Measurements from ENCODE around the gene LHX3.

The LHX3 gene

DNA sequence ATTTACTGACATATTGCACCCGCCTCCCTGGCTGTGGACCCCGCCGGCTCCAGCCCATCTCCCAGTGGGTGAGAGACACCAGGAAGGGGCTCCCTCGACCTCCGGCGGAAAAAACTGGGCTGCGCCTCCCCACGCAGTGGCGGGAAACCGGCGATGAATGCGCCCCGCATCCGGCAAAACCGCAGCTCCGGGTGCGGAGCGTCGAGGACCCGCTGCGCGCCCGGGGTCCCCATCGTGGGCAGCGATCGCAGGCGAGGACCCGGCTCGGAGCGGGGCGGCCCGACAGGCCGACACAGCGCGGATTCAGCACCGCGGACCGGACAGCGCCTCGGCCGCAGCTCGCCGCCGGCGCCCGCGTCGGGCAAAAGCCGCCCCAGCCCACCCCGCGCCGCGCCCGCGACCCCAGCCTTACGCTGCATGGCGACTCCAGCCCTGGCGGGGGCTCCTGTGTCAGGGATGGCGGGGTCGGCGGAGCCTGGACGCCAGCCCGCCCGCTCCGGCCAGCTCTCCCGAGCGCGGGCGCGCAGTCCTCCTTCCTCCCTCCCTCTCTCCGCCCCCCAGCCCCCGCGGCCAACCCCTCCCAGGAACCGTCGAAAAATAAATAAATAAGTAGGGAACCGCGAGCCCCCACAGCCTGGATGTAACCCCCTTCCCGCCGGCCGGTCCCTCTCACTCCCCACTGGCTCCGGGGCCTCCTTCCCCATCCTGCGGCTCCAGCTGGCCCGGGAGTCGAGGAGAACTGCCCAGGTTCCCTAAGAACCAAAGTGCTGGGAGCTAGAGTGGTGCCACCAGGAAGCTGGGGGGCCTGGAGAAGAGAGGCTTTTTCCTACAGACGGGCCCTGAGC is 3.1 kb downstream of the LHX3 start (continued):
- TF ChIP-seq ZNF37A (tag by site-specific recombination; IDR thresholded peaks at IDR 0.05) (no peak), ZNF239 (tag by site-specific recombination; IDR thresholded peaks at IDR 0.05) (no peak)
- TF ChIP-seq, protein P1, sequence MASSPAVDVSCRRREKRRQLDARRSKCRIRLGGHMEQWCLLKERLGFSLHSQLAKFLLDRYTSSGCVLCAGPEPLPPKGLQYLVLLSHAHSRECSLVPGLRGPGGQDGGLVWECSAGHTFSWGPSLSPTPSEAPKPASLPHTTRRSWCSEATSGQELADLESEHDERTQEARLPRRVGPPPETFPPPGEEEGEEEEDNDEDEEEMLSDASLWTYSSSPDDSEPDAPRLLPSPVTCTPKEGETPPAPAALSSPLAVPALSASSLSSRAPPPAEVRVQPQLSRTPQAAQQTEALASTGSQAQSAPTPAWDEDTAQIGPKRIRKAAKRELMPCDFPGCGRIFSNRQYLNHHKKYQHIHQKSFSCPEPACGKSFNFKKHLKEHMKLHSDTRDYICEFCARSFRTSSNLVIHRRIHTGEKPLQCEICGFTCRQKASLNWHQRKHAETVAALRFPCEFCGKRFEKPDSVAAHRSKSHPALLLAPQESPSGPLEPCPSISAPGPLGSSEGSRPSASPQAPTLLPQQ (tag by site-specific recombination; IDR thresholded peaks at IDR 0.05), result no peak; the same call in none of the 2 replicates

DNA sequence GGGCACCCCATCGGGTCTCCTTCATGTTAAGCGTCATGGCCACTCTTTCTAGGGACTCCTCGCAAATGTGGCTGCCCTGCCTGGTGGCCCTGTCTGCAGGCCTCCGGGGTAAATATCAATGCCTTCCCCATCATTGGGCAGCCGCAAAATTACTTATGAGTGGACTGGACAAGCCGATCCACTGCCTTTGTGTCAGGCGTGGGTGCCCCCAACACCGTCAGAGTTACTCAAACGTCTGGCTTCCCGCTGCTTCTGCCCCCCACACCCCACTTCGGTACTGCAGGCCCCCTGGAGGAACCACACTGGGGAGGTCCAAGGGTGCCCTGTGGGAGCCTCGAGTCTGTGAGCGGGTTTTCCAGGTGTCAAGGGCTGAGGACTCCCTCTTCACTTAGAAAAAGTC is 3.8 kb downstream of the LHX3 start:
- ChIA-PET POLR2A (no interaction called here), CTCF (interaction anchor here (0.9 to 1.6 kb wide), 3 partner anchors 30 to 83 kb away, joined by 3 read pairs; no protein-coding TSS in a partner anchor)
- TF ChIP-seq GLIS2 (tag by site-specific recombination; IDR thresholded peaks at IDR 0.05) (0 out of 2 replicates have a peak, but pooled peaks have one; percentile 15), ZNF768 (tag by site-specific recombination; IDR thresholded peaks at IDR 0.05) (no peak)
- Histone ChIP-seq H3K9me3 (ENCODE audit: control insufficient read depth, insufficient read depth, low read depth, low read length) (no peaks in the 10 kb centered on the region), H3K4me1 (ENCODE audit: control insufficient read depth, insufficient read depth, low read length) (no peaks in the 10 kb centered on the region; the same call in 1 of the 2 replicates), H3K4me3 (ENCODE audit: low read depth, low read length) (no peak overlapping the region), H3K36me3 (ENCODE audit: control insufficient read depth in 2 of 2, insufficient read depth in 1 of 2, low read length in 2 of 2) (peaks cover 0 to 3% of the 10 kb centered on the region in 2 experiments; a peak in 1 of 3 replicates), H3K27ac (ENCODE audit: extremely low read depth, low read depth, low read length) (no peak overlapping the region)

DNA sequence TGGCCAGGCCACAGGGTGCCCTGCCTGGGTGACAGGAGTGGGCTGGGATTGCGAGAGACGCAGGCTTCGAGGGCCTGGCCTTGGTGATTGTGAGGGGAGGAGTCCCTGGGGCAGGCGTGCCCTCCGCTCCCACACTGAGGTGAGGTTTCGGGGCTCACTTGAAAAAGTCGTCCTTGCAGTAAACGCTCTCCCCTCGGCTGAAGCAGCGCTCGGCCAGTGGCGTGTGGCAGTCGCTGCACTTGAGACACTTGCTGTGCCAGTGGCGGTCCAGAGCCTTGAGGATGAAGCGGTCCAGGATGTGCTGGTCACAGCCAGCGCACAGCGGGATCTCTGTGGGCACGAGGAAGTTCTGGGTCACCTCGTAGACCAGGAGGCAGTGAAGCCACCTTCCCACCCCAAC is 4.5 kb downstream of the LHX3 start:
- CTCF ChIA-PET, result interaction anchor here (0.9 to 1.6 kb wide), 3 partner anchors 30 to 63 kb away, joined by 3 to 4 read pairs (median 3); no protein-coding TSS in a partner anchor
- no peaks in the 10 kb centered on the region for H3K9me3 ChIP-seq (ENCODE audit: control insufficient read depth, insufficient read depth, low read depth, low read length)
- no peak overlapping the region for H3K27ac ChIP-seq (ENCODE audit: extremely low read depth, low read depth, low read length)
- H3K4me3 ChIP-seq (ENCODE audit: low read depth, low read length), result no peak overlapping the region
- H3K4me1 ChIP-seq (ENCODE audit: control insufficient read depth, insufficient read depth, low read length), result no peaks in the 10 kb centered on the region; the same call in 1 of the 2 replicates
- H3K36me3 ChIP-seq (ENCODE audit: control insufficient read depth in 2 of 2, insufficient read depth in 1 of 2, low read length in 2 of 2), result no peaks in the 10 kb centered on the region
- POLR2A ChIA-PET, result interaction anchor here (0.6 kb wide), 1 partner anchor 1664 kb away, joined by 8 read pairs; no protein-coding TSS in a partner anchor
- TF ChIP-seq, protein P2, sequence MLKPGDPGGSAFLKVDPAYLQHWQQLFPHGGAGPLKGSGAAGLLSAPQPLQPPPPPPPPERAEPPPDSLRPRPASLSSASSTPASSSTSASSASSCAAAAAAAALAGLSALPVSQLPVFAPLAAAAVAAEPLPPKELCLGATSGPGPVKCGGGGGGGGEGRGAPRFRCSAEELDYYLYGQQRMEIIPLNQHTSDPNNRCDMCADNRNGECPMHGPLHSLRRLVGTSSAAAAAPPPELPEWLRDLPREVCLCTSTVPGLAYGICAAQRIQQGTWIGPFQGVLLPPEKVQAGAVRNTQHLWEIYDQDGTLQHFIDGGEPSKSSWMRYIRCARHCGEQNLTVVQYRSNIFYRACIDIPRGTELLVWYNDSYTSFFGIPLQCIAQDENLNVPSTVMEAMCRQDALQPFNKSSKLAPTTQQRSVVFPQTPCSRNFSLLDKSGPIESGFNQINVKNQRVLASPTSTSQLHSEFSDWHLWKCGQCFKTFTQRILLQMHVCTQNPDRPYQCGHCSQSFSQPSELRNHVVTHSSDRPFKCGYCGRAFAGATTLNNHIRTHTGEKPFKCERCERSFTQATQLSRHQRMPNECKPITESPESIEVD (tag by site-specific recombination; IDR thresholded peaks at IDR 0.05), result no peak
- TF ChIP-seq ZNF501 (tag by site-specific recombination; IDR thresholded peaks at IDR 0.05), result no peak
- no peak for TF ChIP-seq ZNF274 (IDR thresholded peaks at IDR 0.05; ENCODE audit: low read length)
- TF ChIP-seq ZNF274 (tag by site-specific recombination; IDR thresholded peaks at IDR 0.05; ENCODE audit: borderline replicate concordance), result no peak
- no peak for TF ChIP-seq ZNF175 (tag by site-specific recombination; IDR thresholded peaks at IDR 0.05)
- TF ChIP-seq ZNF843 (tag by site-specific recombination; IDR thresholded peaks at IDR 0.05), result no peak
- no peak for TF ChIP-seq ZBTB1 (tag by site-specific recombination; IDR thresholded peaks at IDR 0.05)
- TF ChIP-seq ZNF707 (tag by site-specific recombination; IDR thresholded peaks at IDR 0.05), result no peak
- no peak for TF ChIP-seq ZNF302 (tag by site-specific recombination; IDR thresholded peaks at IDR 0.05; ENCODE audit: low read depth)
- TF ChIP-seq, protein P3, sequence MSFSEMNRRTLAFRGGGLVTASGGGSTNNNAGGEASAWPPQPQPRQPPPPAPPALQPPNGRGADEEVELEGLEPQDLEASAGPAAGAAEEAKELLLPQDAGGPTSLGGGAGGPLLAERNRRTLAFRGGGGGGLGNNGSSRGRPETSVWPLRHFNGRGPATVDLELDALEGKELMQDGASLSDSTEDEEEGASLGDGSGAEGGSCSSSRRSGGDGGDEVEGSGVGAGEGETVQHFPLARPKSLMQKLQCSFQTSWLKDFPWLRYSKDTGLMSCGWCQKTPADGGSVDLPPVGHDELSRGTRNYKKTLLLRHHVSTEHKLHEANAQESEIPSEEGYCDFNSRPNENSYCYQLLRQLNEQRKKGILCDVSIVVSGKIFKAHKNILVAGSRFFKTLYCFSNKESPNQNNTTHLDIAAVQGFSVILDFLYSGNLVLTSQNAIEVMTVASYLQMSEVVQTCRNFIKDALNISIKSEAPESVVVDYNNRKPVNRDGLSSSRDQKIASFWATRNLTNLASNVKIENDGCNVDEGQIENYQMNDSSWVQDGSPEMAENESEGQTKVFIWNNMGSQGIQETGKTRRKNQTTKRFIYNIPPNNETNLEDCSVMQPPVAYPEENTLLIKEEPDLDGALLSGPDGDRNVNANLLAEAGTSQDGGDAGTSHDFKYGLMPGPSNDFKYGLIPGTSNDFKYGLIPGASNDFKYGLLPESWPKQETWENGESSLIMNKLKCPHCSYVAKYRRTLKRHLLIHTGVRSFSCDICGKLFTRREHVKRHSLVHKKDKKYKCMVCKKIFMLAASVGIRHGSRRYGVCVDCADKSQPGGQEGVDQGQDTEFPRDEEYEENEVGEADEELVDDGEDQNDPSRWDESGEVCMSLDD (tag by site-specific recombination; IDR thresholded peaks at IDR 0.05), result no peak
- no peak for TF ChIP-seq BCL6B (tag by site-specific recombination; IDR thresholded peaks at IDR 0.05)
- TF ChIP-seq ZNF830 (tag by site-specific recombination; IDR thresholded peaks at IDR 0.05; ENCODE audit: low read depth), result no peak
- no peak for TF ChIP-seq ZNF777 (tag by site-specific recombination; IDR thresholded peaks at IDR 0.05; ENCODE audit: borderline replicate concordance)
- no peak for TF ChIP-seq ZNF585B (tag by site-specific recombination; IDR thresholded peaks at IDR 0.05)
- no peak for TF ChIP-seq REST (tag by site-specific recombination; IDR thresholded peaks at IDR 0.05)
- TF ChIP-seq ZNF248 (tag by site-specific recombination; IDR thresholded peaks at IDR 0.05), result no peak
- TF ChIP-seq ZNF837 (tag by site-specific recombination; IDR thresholded peaks at IDR 0.05), result no peak
